A673 (cell line): ENCODE measurements around the gene RBM12. TPM values are rescaled to one million over a fixed set of nuclear protein-coding genes. Genes with fewer than 3 reads are reported as not detected.

Experiments
- BruUV-seq: library from RNA; stranded (reverse); fragments of 400-500 nt; replicated peaks from 2 replicates; lab custom pipeline; 2021; lab: Mats Ljungman, UMichigan
- CTCF ChIA-PET: fragments of 300-600 bp; sonication (Branson Sonifier 250); formaldehyde crosslinking; loops from one replicate; lab custom pipeline; 2022; ENCODE audit warnings: antibody characterized with exemption; lab: Charles Lee
- POLR2A ChIA-PET: fragments of 300-600 bp; sonication (Branson Sonifier 250); formaldehyde crosslinking; loops from one replicate; lab custom pipeline; 2022; ENCODE audit warnings: antibody characterized with exemption; ENCODE audit not compliant: low non-redundant PET; lab: Charles Lee
- DNase-seq: peaks from one replicate; pipeline ENCODE4 v3.0.0-alpha.2; 2015; ENCODE audit warnings: low spot score
- H3K27ac ChIP-seq: fragments of 200-600 bp; sonication (generic); 2 replicates; pipeline ENCODE4 v1.5.1; 2016; ENCODE audit warnings: mixed run types, low read depth, mild to moderate bottlenecking, mixed read lengths, antibody characterized with exemption, low read length; ENCODE audit not compliant: poor library complexity, severe bottlenecking
- H3K27me3 ChIP-seq: fragments of 200-600 bp; sonication (generic); replicated peaks from 2 replicates; pipeline ENCODE4 v1.6.1; 2017; ENCODE audit warnings: mixed run types, low read depth, mild to moderate bottlenecking, mixed read lengths, antibody characterized with exemption, low read length; ENCODE audit not compliant: insufficient read depth, poor library complexity
- H3K36me3 ChIP-seq: fragments of 200-600 bp; sonication (generic); 2 replicates; pipeline ENCODE4 v1.6.1; 2016; ENCODE audit warnings: mixed run types, mild to moderate bottlenecking, mixed read lengths, antibody characterized with exemption, low read length; ENCODE audit not compliant: insufficient read depth, poor library complexity, severe bottlenecking
- H3K4me1 ChIP-seq: fragments of 200-600 bp; sonication (generic); 2 replicates; pipeline ENCODE4 v1.6.1; 2017; ENCODE audit warnings: mixed run types, mild to moderate bottlenecking, mixed read lengths, antibody characterized with exemption, low read length; ENCODE audit not compliant: insufficient read depth, poor library complexity, severe bottlenecking
- H3K4me3 ChIP-seq: fragments of 200-600 bp; sonication (generic); 2 replicates; pipeline ENCODE4 v1.5.1; 2016; ENCODE audit warnings: low read depth, mixed run types, mild to moderate bottlenecking, mixed read lengths, low read length; ENCODE audit not compliant: poor library complexity, severe bottlenecking
- H3K9me3 ChIP-seq: fragments of 200-600 bp; sonication (generic); 2 replicates; pipeline ENCODE4 v1.6.1; 2016; ENCODE audit warnings: mixed run types, low read depth, mild to moderate bottlenecking, mixed read lengths, antibody characterized with exemption, low read length; ENCODE audit not compliant: poor library complexity, severe bottlenecking
- CTCF ChIP-seq: fragments of 300-800, 200-600 bp; sonication (generic); conservative IDR thresholded peaks from 2 replicates; pipeline ENCODE4 v1.5.1; 2017; ENCODE audit warnings: low read depth, mild to moderate bottlenecking, antibody characterized with exemption, low read length, moderate library complexity, mixed read lengths
- EZH2 ChIP-seq: fragments of 200-600 bp; sonication (generic); IDR thresholded peaks from 2 replicates; pipeline ENCODE4 v1.6.1; 2017; ENCODE audit warnings: borderline replicate concordance, low read depth, mild to moderate bottlenecking, mixed read lengths, antibody characterized with exemption, low read length; ENCODE audit not compliant: poor library complexity, severe bottlenecking
- intact Hi-C: fragments of 100-400 bp; cut with micrococcal nuclease; formaldehyde crosslinking; loops from one replicate; pipeline ENCODE4 v1.10.0; 2022; ENCODE audit not compliant: unreplicated experiment
- total RNA-seq: library from RNA; stranded (reverse); gene quantifications from 2 replicates; pipeline ENCODE4 v1.2.3, GENCODE V29; 2021

Gene RBM12
- total RNA-seq, 1 experiment from 2014 or later: 124 TPM

GRCh38 chr20:35681960-35682359, 17.3 kb upstream of the RBM12 start:
- no peak for DNase-seq
- Histone ChIP-seq H3K4me3 (no peak overlapping the region), H3K27ac (no peak overlapping the region), H3K27me3 (no peaks in the 10 kb centered on the region), H3K4me1 (no peaks in the 10 kb centered on the region), H3K36me3 (no peaks in the 10 kb centered on the region), H3K9me3 (no peaks in the 10 kb centered on the region)
- ChIA-PET POLR2A (no interaction called here), CTCF (interaction anchor here (0.6 kb wide), 1 partner anchor 265 kb away, joined by 7 read pairs; no protein-coding TSS in a partner anchor)
- TF ChIP-seq EZH2: no peak
- TF ChIP-seq CTCF: no peak
- intact Hi-C loops: no loop called here
- BruUV-seq: no TSS peak

GRCh38 chr20:35680452-35681183, 15.9 kb upstream of the RBM12 start:
- H3K27ac ChIP-seq: no peak overlapping the region
- no peak overlapping the region for H3K4me3 ChIP-seq
- H3K27me3 ChIP-seq: no peaks in the 10 kb centered on the region
- no peak for TF ChIP-seq CTCF
- TF ChIP-seq EZH2: no peak
- no peak for DNase-seq
- BruUV-seq: no TSS peak
- POLR2A ChIA-PET: no interaction called here
- H3K4me1 ChIP-seq: no peaks in the 10 kb centered on the region
- no peaks in the 10 kb centered on the region for H3K9me3 ChIP-seq
- H3K36me3 ChIP-seq: no peaks in the 10 kb centered on the region
- CTCF ChIA-PET: no interaction called here
- intact Hi-C loops: no loop called here

GRCh38 chr20:35674921-35675320, 10.2 kb upstream of the RBM12 start:
- no peak for DNase-seq
- POLR2A ChIA-PET: no interaction called here
- no TSS peak for BruUV-seq

More at GRCh38 chr20:35674921-35675320, 10.2 kb upstream of the RBM12 start:
- Histone ChIP-seq H3K36me3 (peaks cover 4% of the 10 kb centered on the region), H3K4me3 (no peak overlapping the region), H3K27me3 (no peaks in the 10 kb centered on the region), H3K9me3 (no peaks in the 10 kb centered on the region), H3K4me1 (no peaks in the 10 kb centered on the region), H3K27ac (no peak overlapping the region)
- CTCF ChIA-PET: no interaction called here
- intact Hi-C loops: no loop called here
- no peak for TF ChIP-seq EZH2
- no peak for TF ChIP-seq CTCF
